GM12878 (cell line): ENCODE measurements around the gene RHOC.
A peak's percentile ranks its signal among the peaks of the same experiment; 100 is the strongest.

Source experiments
- BMI1 ChIP-seq: fragments of 450-650 bp; IDR thresholded peaks from 2 replicates; pipeline ENCODE4 v1.6.1; 2016; ENCODE audit warnings: mild to moderate bottlenecking, moderate library complexity, borderline replicate concordance
- CTCF ChIP-seq, 3 experiments: IDR thresholded peaks in 2 of 3; conservative IDR thresholded peaks in 1 of 3; 2 replicates each; pipeline ENCODE4 v1.5.1; 2011; ENCODE audit warnings: low read depth in 3 of 3, low read length in 3 of 3, mild to moderate bottlenecking in 3 of 3, control low read depth in 2 of 3, moderate library complexity in 2 of 3, inconsistent platforms in 1 of 3, mixed read lengths in 1 of 3; ENCODE audit not compliant: control insufficient read depth in 2 of 3, insufficient read depth in 1 of 3; ENCODE audit errors: extremely low read depth in 1 of 3
- ESRRA ChIP-seq: IDR thresholded peaks from 2 replicates; pipeline ENCODE4 v1.6.1; 2012; ENCODE audit warnings: mild to moderate bottlenecking, low read length, improper control_type of control experiment
- HCFC1 ChIP-seq: fragments of 150-350 bp; IDR thresholded peaks from 2 replicates; pipeline ENCODE4 v1.6.1; 2014; ENCODE audit warnings: low read length
- NFIC ChIP-seq: IDR thresholded peaks from 2 replicates; pipeline ENCODE4 v1.6.1; 2012; ENCODE audit warnings: low read depth, mild to moderate bottlenecking, inconsistent platforms, low read length, moderate library complexity
- POLR2A ChIP-seq: IDR thresholded peaks from 2 replicates; pipeline ENCODE4 v1.6.1; 2011; ENCODE audit warnings: low read depth, mild to moderate bottlenecking, low read length
- POLR2AphosphoS5 ChIP-seq: IDR thresholded peaks from 2 replicates; pipeline ENCODE4 v1.6.1; 2011; ENCODE audit warnings: mild to moderate bottlenecking, low read length, inconsistent platforms
- REST ChIP-seq: IDR thresholded peaks from 2 replicates; pipeline ENCODE4 v1.6.1; 2012; ENCODE audit warnings: mild to moderate bottlenecking, low read depth, low read length
- ZNF274 ChIP-seq: IDR thresholded peaks from one replicate; pipeline ENCODE4 v1.8.0; 2011; ENCODE audit not compliant: insufficient read length, insufficient read depth

DNA sequence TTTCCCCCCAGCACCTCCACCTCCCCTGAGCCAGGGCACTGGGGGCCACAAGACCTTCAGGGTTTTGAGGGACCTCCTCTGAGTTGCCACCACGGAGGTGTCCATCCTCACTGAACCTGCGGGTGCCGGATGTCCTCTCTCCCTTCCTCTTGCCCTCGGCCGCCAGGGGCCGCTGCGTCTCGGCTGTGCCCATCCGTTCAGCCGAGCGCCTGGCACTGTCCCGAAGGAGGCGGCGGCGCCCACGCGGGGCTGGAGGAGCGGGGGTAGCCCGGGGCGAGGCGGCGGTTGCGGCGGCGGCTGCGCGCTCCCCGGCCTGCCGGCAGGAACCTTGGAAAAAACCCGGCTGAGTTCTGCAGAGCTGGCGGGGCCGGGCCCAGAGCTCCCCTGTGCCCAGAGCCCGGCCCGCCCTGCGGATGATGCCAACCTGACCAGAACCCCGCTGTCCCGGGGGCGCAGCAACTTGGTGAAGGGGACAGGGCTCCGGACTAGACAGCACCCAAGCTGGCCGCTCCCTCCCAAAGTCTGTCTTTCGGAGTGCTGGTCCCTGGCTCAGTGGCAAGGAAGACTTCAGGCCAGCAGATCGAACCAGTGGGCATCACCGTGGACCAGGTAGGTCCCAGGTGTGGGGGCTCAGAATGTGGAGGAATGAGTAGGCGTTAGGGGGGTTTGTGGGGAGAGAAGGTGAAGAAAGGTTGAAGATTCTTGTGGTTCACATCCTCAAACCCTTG is 11.9 kb upstream of the RHOC start:
- TF ChIP-seq BMI1 (no peak), POLR2AphosphoS5 (no peak), ESRRA (no peak), CTCF (IDR thresholded peaks at IDR 0.05 in 2 of 3, conservative IDR thresholded peaks at IDR 0.05 in 1 of 3; ENCODE audit: control insufficient read depth in 2 of 3, extremely low read depth in 1 of 3, insufficient read depth in 1 of 3, low read depth in 3 of 3, low read length in 3 of 3) (peak; percentile 78 to 95 (median 81)), POLR2A (no peak), HCFC1 (no peak), REST (no peak), NFIC (no peak), ZNF274 (no peak)
